ENCODE results near the gene C2orf76.

C2orf76 gene

DNA sequence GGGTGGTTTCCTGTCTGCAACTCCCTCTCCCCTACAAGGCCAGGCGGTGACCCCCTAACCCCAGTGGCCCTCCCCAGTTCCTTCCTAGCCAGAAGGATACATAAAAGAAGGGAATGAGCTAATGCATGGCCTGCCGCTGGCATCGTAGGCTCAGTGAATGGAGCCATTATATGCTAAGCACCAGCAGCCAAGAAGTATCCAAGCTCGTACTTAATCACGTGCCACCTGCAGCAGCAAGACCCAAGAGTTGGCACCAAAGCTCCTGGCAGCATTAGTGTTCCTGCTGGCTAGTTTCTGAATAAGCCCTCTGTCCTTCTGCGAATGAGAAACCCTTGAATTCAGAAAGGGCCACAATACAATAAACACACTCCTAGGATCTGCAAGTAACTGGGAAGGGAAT, 4.5 kb upstream of the C2orf76 start:
- Histone ChIP-seq H3K4me3 (ENCODE audit: control insufficient read depth in 1 of 7, extremely low read depth in 1 of 7, insufficient read depth in 4 of 7, low read depth in 2 of 7, low read length in 6 of 7) (no peak overlapping the region), H3K4me1 (ENCODE audit: control extremely low read depth in 1 of 4, control insufficient read depth in 4 of 4, insufficient read depth in 4 of 4, low read length in 3 of 4) (peaks cover 0 to 30% (median 17%) of the 10 kb centered on the region in 4 experiments), H3K36me3 (ENCODE audit: control insufficient read depth in 4 of 4, insufficient read depth in 4 of 4, low read length in 3 of 4) (peaks cover 22 to 55% (median 43%) of the 10 kb centered on the region in 4 experiments), H3K27ac (ENCODE audit: insufficient read depth in 1 of 2, low read depth in 1 of 2, low read length in 2 of 2, poor library complexity in 1 of 2, severe bottlenecking in 2 of 2) (no peak overlapping the region), H3K9me3 (ENCODE audit: control extremely low read depth in 1 of 5, control insufficient read depth in 4 of 5, insufficient read depth in 2 of 5, low read depth in 1 of 5, low read length in 4 of 5) (peaks cover 0 to 16% (median 5%) of the 10 kb centered on the region in 5 experiments), H3K27me3 (replicated peaks in 2 of 5; ENCODE audit: control insufficient read depth in 4 of 5, insufficient read depth in 5 of 5, low read length in 4 of 5) (no peaks in the 10 kb centered on the region)
- ChIA-PET CTCF (interaction anchor here (1.7 kb wide), 1 partner anchor 18 kb away, joined by 4 read pairs; no protein-coding TSS in a partner anchor), POLR2A (no interaction called here)
- 98% methylated on average over 6 of the region's 6 CpGs for WGBS (ENCODE audit: insufficient coverage)
- no peak for DNase-seq

DNA sequence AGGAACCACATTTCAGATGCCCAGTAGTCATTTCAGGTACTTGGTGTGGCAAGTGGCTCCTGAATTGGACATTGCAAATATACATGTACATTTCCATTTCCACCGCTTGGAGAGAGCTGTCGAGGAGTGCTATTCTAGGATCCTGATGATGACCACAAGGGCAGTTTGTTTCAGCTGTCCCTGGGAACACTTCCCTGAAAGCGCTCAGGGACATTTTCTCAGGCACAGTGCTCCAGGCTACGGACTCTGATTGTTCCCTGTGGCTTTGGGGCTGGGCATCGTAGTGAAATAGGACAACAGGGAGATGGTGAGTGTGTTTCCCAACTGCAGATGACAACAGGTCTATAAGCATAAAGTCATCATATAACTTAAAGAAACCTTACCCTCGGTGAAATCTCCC, 3.2 kb upstream of the C2orf76 start:
- WGBS (ENCODE audit: insufficient coverage) = 100% methylated on average over 2 of the region's 6 CpGs
- H3K4me1 ChIP-seq (ENCODE audit: control extremely low read depth in 1 of 4, control insufficient read depth in 4 of 4, insufficient read depth in 4 of 4, low read length in 3 of 4) = peaks cover 0 to 41% (median 25%) of the 10 kb centered on the region in 4 experiments
- no peak overlapping the region for H3K27ac ChIP-seq (ENCODE audit: insufficient read depth in 1 of 2, low read depth in 1 of 2, low read length in 2 of 2, poor library complexity in 1 of 2, severe bottlenecking in 2 of 2)
- H3K27me3 ChIP-seq (replicated peaks in 2 of 5; ENCODE audit: control insufficient read depth in 4 of 5, insufficient read depth in 5 of 5, low read length in 4 of 5) = no peaks in the 10 kb centered on the region
- H3K36me3 ChIP-seq (ENCODE audit: control insufficient read depth in 4 of 4, insufficient read depth in 4 of 4, low read length in 3 of 4) = peaks cover 22 to 55% (median 43%) of the 10 kb centered on the region in 4 experiments
- no peak for DNase-seq
- H3K9me3 ChIP-seq (ENCODE audit: control extremely low read depth in 1 of 5, control insufficient read depth in 4 of 5, insufficient read depth in 2 of 5, low read depth in 1 of 5, low read length in 4 of 5) = peaks cover 0 to 16% (median 5%) of the 10 kb centered on the region in 5 experiments
- H3K4me3 ChIP-seq (ENCODE audit: control insufficient read depth in 1 of 7, extremely low read depth in 1 of 7, insufficient read depth in 4 of 7, low read depth in 2 of 7, low read length in 6 of 7) = no peak overlapping the region
- ChIA-PET POLR2A (no interaction called here), CTCF (no interaction called here)

DNA sequence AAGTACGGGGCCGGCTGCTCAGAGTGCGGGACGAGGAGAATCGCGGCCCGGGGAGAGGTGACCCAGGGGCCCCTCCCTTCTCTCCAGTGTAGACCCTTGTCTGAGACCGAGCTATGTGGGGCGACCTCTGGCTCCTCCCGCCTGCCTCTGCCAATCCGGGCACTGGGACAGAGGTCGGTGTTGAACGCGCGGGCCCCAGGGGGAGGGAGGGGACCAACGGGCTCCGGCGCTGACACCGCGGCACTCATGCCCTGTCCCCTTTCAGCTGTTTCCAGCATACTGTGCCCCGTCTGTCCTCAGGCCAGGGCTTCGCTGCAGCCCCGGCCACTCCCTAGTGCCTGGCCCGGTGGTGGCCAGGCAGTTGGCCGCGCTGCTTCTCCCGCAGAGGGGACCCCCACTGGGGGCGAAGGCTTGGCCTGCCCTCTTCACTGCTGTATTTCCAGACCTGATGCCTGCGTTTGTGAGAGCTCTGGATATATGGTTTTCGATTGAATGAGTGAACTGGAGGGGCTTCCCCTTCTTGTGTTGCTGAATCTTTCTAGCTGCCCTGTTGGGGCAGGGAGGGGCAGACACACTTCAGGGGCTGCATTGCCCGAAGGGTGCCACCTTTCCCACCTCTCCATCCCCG, 952 bp upstream of the C2orf76 start:
- POLR2A ChIA-PET = no interaction called here
- CTCF ChIA-PET = interaction anchor here (0.7 to 1.9 kb wide), 5 partner anchors 11 to 56 kb away, joined by 3 to 4 read pairs (median 3); no protein-coding TSS in a partner anchor
- Histone ChIP-seq H3K4me3 (ENCODE audit: control insufficient read depth in 1 of 7, extremely low read depth in 1 of 7, insufficient read depth in 4 of 7, low read depth in 2 of 7, low read length in 6 of 7) (peak overlapping the region; percentile 55 to 94 (median 82)), H3K4me1 (ENCODE audit: control extremely low read depth in 1 of 4, control insufficient read depth in 4 of 4, insufficient read depth in 4 of 4, low read length in 3 of 4) (peaks cover 0 to 34% (median 25%) of the 10 kb centered on the region in 4 experiments), H3K27ac (ENCODE audit: insufficient read depth in 1 of 2, low read depth in 1 of 2, low read length in 2 of 2, poor library complexity in 1 of 2, severe bottlenecking in 2 of 2) (peak overlapping the region in 1 of 2 experiments; percentile 86), H3K9me3 (ENCODE audit: control extremely low read depth in 1 of 5, control insufficient read depth in 4 of 5, insufficient read depth in 2 of 5, low read depth in 1 of 5, low read length in 4 of 5) (peaks cover 0 to 3% (median 0%) of the 10 kb centered on the region in 5 experiments), H3K27me3 (replicated peaks in 2 of 5; ENCODE audit: control insufficient read depth in 4 of 5, insufficient read depth in 5 of 5, low read length in 4 of 5) (no peaks in the 10 kb centered on the region), H3K36me3 (ENCODE audit: control insufficient read depth in 4 of 4, insufficient read depth in 4 of 4, low read length in 3 of 4) (peaks cover 21 to 44% (median 31%) of the 10 kb centered on the region in 4 experiments)
- peak in 2 of 3 donors; percentile 31 to 49 for DNase-seq
- 9% methylated on average over 29 of the region's 32 CpGs for WGBS (ENCODE audit: insufficient coverage)

DNA sequence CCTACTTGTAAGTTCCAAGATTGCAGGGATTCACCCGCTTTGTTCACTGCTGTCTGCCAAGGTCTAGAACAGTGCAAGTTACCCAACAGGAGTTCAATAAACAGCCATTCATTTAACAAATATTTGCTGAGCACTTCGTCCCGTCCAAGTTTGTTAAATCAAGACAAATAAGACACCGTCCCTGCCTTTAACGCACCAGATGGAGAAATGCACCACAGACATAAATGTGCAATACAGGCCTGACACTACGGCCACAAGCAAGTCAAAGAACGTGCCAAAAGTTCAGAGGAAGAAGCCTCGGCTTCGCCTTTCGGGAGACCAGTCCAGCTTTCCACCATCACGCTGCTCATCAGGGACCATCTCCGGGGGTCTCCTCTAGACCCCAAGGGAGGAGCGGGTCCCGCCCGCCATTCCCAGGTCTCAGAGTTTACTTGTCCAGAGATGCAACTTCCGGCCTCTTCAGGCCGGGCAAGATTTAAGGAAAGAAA, 429 bp downstream of the C2orf76 start:
- POLR2A ChIA-PET = interaction anchor here (0.6 kb wide), 1 partner anchor 90 kb away, joined by 4 read pairs; no protein-coding TSS in a partner anchor
- H3K4me1 ChIP-seq (ENCODE audit: control extremely low read depth in 1 of 4, control insufficient read depth in 4 of 4, insufficient read depth in 4 of 4, low read length in 3 of 4) = peaks cover 0 to 32% (median 26%) of the 10 kb centered on the region in 4 experiments
- H3K9me3 ChIP-seq (ENCODE audit: control extremely low read depth in 1 of 5, control insufficient read depth in 4 of 5, insufficient read depth in 2 of 5, low read depth in 1 of 5, low read length in 4 of 5) = no peaks in the 10 kb centered on the region
- CTCF ChIA-PET = no interaction called here
- peak in 2 of 3 donors; percentile 63 to 77 for DNase-seq
- WGBS (ENCODE audit: insufficient coverage) = 8% methylated on average over 16 of the region's 17 CpGs
- H3K36me3 ChIP-seq (ENCODE audit: control insufficient read depth in 4 of 4, insufficient read depth in 4 of 4, low read length in 3 of 4) = peaks cover 16 to 30% (median 21%) of the 10 kb centered on the region in 4 experiments
- H3K4me3 ChIP-seq (ENCODE audit: control insufficient read depth in 1 of 7, extremely low read depth in 1 of 7, insufficient read depth in 4 of 7, low read depth in 2 of 7, low read length in 6 of 7) = peak overlapping the region; percentile 55 to 94 (median 82)
- no peaks in the 10 kb centered on the region for H3K27me3 ChIP-seq (replicated peaks in 2 of 5; ENCODE audit: control insufficient read depth in 4 of 5, insufficient read depth in 5 of 5, low read length in 4 of 5)
- peak overlapping the region; percentile 56 to 86 for H3K27ac ChIP-seq (ENCODE audit: insufficient read depth in 1 of 2, low read depth in 1 of 2, low read length in 2 of 2, poor library complexity in 1 of 2, severe bottlenecking in 2 of 2)

DNA sequence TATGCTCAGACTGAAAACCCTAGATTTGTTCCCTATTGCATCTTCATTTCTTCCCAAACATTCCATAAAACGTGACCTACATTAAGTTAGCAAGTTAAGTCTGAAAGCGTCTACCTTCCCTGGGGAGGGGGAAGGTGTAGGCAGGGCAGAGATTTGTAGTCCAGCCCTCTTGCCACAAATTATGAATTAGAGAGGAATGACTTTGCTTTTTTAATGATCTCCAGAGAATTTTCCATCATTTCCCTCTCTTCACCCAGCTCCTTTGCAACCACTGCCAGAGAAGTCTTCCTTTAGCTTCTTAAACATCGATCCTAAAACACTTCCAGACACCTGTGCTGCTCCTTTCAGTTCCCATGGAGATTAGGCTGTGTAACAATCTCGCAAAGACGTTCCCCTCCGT, 1.2 kb downstream of the C2orf76 start:
- H3K9me3 ChIP-seq (ENCODE audit: control extremely low read depth in 1 of 5, control insufficient read depth in 4 of 5, insufficient read depth in 2 of 5, low read depth in 1 of 5, low read length in 4 of 5) = no peaks in the 10 kb centered on the region
- peaks cover 11 to 23% (median 16%) of the 10 kb centered on the region in 4 experiments for H3K36me3 ChIP-seq (ENCODE audit: control insufficient read depth in 4 of 4, insufficient read depth in 4 of 4, low read length in 3 of 4)
- 77% methylated on average over 3 of the region's 6 CpGs for WGBS (ENCODE audit: insufficient coverage)
- POLR2A ChIA-PET = no interaction called here
- no peak overlapping the region for H3K27ac ChIP-seq (ENCODE audit: insufficient read depth in 1 of 2, low read depth in 1 of 2, low read length in 2 of 2, poor library complexity in 1 of 2, severe bottlenecking in 2 of 2)
- CTCF ChIA-PET = interaction anchor here (1.2 to 1.5 kb wide), 2 partner anchors 9 to 11 kb away, joined by 3 to 6 read pairs; no protein-coding TSS in a partner anchor
- peak overlapping the region in 5 of 7 experiments; percentile 81 to 94 (median 89) for H3K4me3 ChIP-seq (ENCODE audit: control insufficient read depth in 1 of 7, extremely low read depth in 1 of 7, insufficient read depth in 4 of 7, low read depth in 2 of 7, low read length in 6 of 7)
- DNase-seq = no peak
- H3K27me3 ChIP-seq (replicated peaks in 2 of 5; ENCODE audit: control insufficient read depth in 4 of 5, insufficient read depth in 5 of 5, low read length in 4 of 5) = no peaks in the 10 kb centered on the region
- H3K4me1 ChIP-seq (ENCODE audit: control extremely low read depth in 1 of 4, control insufficient read depth in 4 of 4, insufficient read depth in 4 of 4, low read length in 3 of 4) = peaks cover 0 to 32% (median 26%) of the 10 kb centered on the region in 4 experiments

DNA sequence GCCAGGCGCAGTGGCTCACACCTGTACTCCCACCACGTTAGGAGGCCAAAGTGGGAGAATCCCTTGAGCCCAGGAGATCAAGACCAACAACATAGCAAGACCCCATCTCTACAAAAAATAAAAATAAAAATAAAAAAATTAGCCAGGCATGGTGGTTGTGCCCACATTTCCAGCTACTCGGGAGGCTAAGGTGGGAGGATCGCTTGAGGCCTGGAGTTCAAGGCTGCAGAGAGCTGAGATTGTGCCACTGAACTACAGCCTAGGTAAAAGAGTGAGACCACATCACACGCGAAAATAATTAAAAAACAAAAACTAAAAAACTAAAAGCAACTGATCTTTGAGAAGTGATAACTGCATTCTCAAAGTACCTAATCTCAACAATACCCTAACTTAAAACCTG, 1.8 kb downstream of the C2orf76 start:
- 92% methylated on average over 2 of the region's 6 CpGs for WGBS (ENCODE audit: insufficient coverage)
- POLR2A ChIA-PET = no interaction called here
- Histone ChIP-seq H3K27me3 (replicated peaks in 2 of 5; ENCODE audit: control insufficient read depth in 4 of 5, insufficient read depth in 5 of 5, low read length in 4 of 5) (no peaks in the 10 kb centered on the region), H3K27ac (ENCODE audit: insufficient read depth in 1 of 2, low read depth in 1 of 2, low read length in 2 of 2, poor library complexity in 1 of 2, severe bottlenecking in 2 of 2) (no peak overlapping the region), H3K36me3 (ENCODE audit: control insufficient read depth in 4 of 4, insufficient read depth in 4 of 4, low read length in 3 of 4) (peaks cover 7 to 16% (median 11%) of the 10 kb centered on the region in 4 experiments), H3K9me3 (ENCODE audit: control extremely low read depth in 1 of 5, control insufficient read depth in 4 of 5, insufficient read depth in 2 of 5, low read depth in 1 of 5, low read length in 4 of 5) (no peaks in the 10 kb centered on the region), H3K4me1 (ENCODE audit: control extremely low read depth in 1 of 4, control insufficient read depth in 4 of 4, insufficient read depth in 4 of 4, low read length in 3 of 4) (peaks cover 0 to 32% (median 26%) of the 10 kb centered on the region in 4 experiments), H3K4me3 (ENCODE audit: control insufficient read depth in 1 of 7, extremely low read depth in 1 of 7, insufficient read depth in 4 of 7, low read depth in 2 of 7, low read length in 6 of 7) (no peak overlapping the region)
- CTCF ChIA-PET = interaction anchor here (1.2 to 1.5 kb wide), 2 partner anchors 8 to 11 kb away, joined by 3 to 6 read pairs; no protein-coding TSS in a partner anchor
- DNase-seq = no peak

DNA sequence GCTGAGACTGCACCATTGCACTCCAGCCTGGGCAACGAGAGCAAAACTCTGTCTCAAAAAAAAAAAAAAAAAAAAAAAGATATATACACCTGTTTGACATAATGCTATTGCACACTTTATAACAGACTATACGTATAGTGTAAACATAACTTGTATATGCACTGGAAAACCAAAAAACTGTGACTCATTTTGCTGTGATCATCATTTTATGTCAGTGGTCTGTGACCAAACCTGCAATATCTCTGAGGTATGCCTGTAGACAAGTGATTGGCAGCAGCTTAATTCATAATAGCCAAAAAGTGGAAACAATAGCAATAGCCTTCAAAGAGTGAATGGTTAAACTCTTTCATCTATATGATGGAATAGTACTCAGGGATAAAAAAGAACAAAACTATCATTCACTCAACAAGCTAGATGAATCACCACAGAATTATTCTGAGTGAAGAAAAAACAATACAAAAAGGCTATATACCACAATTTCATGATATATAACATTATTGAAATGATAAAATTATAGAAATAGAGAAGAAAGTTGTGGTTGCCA, 6.1 kb downstream of the C2orf76 start:
- H3K4me3 ChIP-seq (ENCODE audit: control insufficient read depth in 1 of 7, extremely low read depth in 1 of 7, insufficient read depth in 4 of 7, low read depth in 2 of 7, low read length in 6 of 7) = no peak overlapping the region
- DNase-seq = no peak
- no peaks in the 10 kb centered on the region for H3K36me3 ChIP-seq (ENCODE audit: control insufficient read depth in 4 of 4, insufficient read depth in 4 of 4, low read length in 3 of 4)
- no peak overlapping the region for H3K27ac ChIP-seq (ENCODE audit: insufficient read depth in 1 of 2, low read depth in 1 of 2, low read length in 2 of 2, poor library complexity in 1 of 2, severe bottlenecking in 2 of 2)
- CTCF ChIA-PET = interaction anchor here (0.7 kb wide), 1 partner anchor 11 kb away, joined by 3 read pairs; no protein-coding TSS in a partner anchor
- POLR2A ChIA-PET = no interaction called here
- WGBS (ENCODE audit: insufficient coverage) = no CpG with 5 or more reads among the region's 2 CpGs
- H3K4me1 ChIP-seq (ENCODE audit: control extremely low read depth in 1 of 4, control insufficient read depth in 4 of 4, insufficient read depth in 4 of 4, low read length in 3 of 4) = peaks cover 0 to 16% (median 7%) of the 10 kb centered on the region in 4 experiments
- no peaks in the 10 kb centered on the region for H3K9me3 ChIP-seq (ENCODE audit: control extremely low read depth in 1 of 5, control insufficient read depth in 4 of 5, insufficient read depth in 2 of 5, low read depth in 1 of 5, low read length in 4 of 5)
- no peaks in the 10 kb centered on the region for H3K27me3 ChIP-seq (replicated peaks in 2 of 5; ENCODE audit: control insufficient read depth in 4 of 5, insufficient read depth in 5 of 5, low read length in 4 of 5)

Data from common myeloid progenitor, CD34-positive (primary cell).